ENCODE results near the gene DOCK7.
"Not testable (repeated sequence)": the region's sequence is repeated elsewhere in the genome, so short reads cannot be mapped to it uniquely, and the experiment has no call there.

DOCK7 gene

GRCh38 chr1:62693123-62693522, 4.9 kb upstream of the DOCK7 start:
- DNase-seq: no peak

GRCh38 chr1:62691062-62691844, 3.1 kb upstream of the DOCK7 start:
- no peak for DNase-seq

- DNase-seq: no peak
Measured at GRCh38 chr1:62689524-62689923, 1.3 kb upstream of the DOCK7 start.

- DNase-seq: no peak
Measured at GRCh38 chr1:62688687-62689085, 500 bp upstream of the DOCK7 start.

GRCh38 chr1:62687421-62687902, 724 bp downstream of the DOCK7 start:
- peak; percentile 51 to 59 for DNase-seq

DNA sequence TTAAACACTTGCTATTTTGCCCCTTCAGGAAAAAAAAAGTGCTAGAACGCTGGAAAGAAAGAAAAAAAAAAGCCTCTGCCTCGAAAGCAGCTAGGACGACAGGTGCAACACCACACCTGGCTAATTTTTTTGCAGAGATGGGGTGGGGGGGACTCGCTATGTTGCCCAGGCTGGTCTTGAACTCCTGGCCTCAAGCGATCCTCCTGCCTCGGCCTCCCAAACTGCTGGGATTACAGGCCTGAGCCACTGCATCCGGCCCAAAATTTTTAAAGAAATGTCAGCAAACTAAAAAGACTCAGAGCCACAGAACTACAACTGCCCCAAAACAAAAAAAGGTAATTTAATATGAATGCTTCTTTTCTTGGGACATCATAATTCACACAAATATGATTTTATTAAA, 1.4 kb downstream of the DOCK7 start:
- no peak for DNase-seq

- DNase-seq: no peak
Measured at GRCh38 chr1:62685431-62685859, 2.7 kb downstream of the DOCK7 start.

- DNase-seq: no peak
Measured at GRCh38 chr1:62682531-62682930, 5.7 kb downstream of the DOCK7 start.

DNA sequence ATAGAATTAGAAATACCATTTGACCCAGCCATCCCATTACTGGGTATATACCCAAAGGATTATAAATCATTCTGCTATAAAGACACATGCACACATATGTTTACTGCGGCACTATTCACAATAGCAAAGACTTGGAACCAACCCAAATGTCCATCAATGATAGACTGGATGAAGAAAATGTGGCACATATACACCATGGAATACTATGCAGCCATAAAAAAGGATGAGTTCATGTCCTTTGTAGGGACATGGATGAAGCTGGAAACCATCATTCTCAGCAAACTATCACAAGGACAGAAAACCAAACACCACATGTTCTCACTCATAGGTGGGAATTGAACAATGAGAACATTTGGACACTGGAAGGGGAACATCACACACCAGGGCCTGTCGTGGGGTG, 7.2 kb downstream of the DOCK7 start:
- not testable (repeated sequence) for DNase-seq

DNA sequence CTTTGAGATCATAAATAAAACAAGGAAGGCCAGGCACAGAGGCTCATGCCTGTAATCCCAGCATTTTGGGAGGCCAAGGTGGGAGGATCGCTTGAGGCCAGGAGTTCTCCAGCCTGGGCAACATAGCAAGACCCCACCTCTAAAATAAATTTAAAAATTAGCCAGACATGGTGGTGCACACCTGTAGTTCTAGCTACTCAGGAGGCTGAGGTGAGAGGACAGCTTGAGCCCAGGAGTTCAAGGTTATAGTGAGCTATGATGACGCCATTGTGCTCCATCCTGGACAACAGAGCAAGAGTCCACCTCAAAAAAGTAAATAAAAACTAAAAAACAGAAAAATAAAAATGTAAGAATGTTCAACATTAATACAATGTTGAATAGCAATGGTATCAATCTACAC, 10.4 kb downstream of the DOCK7 start:
- DNase-seq: not testable (repeated sequence)

- DNase-seq: no peak
Measured at GRCh38 chr1:62676611-62677356, 11.4 kb downstream of the DOCK7 start.

DNA sequence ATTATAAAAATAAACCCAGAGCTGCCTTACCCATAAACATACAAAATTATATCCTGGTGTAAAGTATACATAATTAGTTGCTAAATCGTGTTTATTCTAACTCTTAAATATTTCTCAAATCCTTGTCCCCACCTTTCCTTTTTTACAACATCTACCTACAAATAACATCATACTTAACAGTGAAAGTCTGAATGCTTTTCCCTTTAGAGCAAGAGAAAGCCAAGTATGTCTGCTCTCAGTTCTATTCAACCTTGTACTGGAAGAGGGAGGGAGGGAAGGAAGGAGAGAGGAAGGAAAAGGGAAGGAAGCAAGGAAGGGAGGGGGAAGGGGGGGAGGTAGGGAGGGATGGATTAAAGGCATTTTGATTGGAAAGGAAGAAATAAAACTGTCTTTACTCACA, 14.6 kb downstream of the DOCK7 start:
- no peak for DNase-seq

DNA sequence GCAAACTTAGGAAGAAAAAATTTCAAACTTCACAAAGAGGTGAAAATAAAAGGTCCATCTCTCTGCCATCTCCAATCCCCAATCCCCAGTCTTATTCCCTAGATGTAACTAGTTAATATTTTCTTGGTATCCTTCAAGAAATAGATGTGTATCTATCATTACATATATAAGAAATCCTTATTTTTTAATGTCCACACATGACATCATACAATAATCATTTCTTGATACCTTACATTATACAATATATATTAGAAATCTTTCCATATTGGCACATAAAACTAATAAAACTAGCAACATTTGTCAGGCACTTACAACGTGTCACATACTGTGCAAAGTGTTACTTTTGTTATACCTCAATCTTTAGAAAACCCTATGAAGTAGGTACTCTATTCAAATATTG, 16.2 kb downstream of the DOCK7 start:
- no peak for DNase-seq

DNA sequence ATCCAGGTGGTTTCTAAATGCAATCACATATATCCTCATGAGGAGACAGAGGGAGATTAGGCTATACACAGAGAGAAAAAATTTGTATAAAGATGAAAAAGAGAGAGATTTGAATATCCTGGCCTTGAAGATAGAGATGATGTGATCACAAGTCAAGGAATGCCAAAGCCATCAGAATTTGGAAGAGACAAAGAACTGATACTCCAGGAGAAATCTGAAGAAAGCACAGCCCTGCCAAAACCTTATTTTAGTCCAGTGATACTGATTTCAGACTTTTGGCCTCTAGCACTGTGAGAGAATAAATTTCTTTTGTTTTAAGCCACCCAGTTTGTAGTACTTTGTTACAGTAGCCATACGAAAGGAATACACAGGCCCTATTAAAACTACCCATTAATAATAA, 33.4 kb downstream of the DOCK7 start:
- DNase-seq: no peak

GRCh38 chr1:62652387-62652786, 35.8 kb downstream of the DOCK7 start:
- no peak for DNase-seq

DNA sequence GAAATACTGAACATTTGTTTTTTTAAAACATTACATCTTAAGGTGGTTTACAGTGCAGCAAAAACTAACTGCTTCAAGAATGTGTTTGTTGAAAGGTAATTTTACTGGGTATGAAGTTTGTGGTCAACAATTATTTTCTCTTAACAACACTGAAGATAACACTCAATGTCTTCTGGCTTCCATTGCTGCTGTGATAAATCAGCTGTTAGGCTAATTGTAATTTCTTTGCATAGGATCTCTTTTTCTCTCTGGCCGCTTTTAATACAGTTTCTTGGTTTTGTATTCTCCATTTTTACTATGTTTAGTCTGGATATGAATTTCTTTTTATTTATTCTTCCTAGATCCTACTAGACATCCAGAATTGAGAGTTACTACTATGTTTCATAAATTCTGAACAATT, 44.9 kb downstream of the DOCK7 start:
- no peak for DNase-seq

DNA sequence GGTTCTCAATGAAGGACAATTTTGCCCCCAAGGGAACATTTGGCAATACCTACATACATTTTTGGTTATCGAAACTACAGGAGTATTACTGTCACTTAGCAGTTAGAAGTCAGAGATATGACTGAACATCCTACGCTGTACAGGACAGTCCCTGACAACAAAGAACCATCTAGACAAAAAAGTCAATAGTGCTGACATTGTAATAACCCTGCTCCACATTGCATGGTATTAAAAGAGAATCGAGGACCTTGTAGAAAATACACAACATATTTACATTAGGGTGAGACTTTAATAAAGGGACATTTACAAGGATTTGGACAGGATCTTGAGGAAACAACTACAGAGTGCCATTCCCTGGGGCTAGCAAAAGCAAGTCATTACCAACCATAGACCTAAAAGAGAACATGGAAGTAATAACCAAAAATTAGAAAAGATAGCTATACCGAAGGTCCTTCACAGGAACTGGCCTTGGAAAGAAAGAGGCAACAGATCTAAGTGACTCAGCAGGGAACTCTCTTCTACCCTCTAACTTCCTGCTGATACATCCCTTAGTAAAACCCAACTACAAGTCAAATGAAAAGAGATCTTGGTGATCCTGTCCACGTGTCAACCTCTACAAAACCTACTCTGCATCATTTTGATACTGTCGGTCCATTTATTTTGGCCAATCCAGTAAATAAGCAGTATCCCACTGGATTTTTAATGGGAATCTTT, 50.6 kb downstream of the DOCK7 start:
- no peak for DNase-seq

DNA sequence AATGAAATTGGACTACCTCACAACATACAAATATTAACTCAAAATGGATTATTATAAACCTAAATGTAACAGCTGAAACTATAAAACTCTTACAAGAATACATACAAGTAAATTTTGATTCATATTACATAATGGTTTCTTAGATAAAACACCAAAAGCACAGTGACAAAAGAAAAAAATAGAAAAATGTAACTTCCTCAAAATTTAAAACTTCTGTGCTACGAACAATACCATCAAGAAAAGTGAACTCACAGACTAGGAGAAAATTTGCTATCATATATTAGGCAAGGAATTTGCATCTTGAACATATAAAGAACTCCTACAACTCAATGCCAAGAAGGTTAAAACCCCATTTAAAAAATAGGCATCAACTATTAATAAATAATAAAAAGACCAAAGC, 59.7 kb downstream of the DOCK7 start:
- no peak for DNase-seq

GRCh38 chr1:62625415-62625814, 62.8 kb downstream of the DOCK7 start:
- no peak for DNase-seq

- peak in 1 of 2 experiments; percentile 7 for DNase-seq
Measured at GRCh38 chr1:62621907-62622306, 66.3 kb downstream of the DOCK7 start.

DNA sequence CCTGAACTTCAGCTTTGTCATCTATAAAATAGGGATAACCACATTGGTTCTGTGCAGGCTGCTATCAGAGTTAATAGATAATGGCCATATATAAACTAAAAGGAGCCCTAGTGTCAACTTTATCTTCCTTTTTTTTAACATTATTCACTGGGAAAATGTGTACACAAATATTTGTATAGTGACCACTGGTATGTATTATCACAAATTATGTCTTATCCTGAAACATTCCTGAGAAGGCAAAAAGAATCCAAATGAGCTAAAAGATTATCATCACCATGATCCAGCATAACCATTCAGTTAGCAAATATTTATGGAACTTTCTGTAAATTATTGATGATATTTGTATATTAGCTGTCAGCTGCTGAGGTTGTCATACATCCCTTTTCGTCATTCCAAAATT, 74.3 kb downstream of the DOCK7 start:
- DNase-seq: no peak

DNA sequence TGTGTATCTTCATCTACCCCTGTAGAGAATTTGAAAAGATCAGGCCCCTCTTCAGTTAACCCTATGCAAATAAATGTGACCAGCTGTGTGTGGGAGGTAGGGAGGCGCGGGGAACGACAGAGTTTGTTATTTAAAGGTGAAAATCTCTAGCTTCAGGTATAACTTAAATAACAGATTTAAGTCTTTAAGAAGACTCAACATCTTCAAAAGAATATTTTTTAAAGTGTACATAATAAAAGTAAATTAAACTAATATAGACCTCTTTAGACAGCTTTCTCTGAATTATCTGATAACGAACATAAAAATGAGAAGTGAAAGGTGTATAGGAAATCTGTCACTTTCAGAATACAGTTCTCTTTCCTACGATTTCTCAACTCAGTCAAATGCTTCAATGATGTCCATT, 74.9 kb downstream of the DOCK7 start:
- no peak for DNase-seq

DNA sequence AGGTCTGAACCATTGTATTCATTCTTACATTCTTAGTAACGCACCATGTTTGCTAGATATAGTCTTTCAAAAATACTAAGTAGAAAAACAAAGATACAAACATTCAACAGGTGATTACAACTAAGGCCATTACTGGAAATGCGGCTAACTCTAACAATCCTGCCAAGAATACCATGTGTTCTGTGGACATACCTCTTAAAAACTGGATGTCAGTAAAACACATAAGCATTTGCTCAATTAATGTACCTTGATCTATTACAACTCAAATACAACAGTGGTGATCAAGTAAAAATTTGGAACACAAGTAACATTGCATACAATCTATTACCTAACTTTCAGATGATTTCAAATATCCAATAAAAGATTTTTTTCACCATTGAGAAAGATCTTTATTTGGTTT, 75.4 kb downstream of the DOCK7 start:
- no peak for DNase-seq

DNA sequence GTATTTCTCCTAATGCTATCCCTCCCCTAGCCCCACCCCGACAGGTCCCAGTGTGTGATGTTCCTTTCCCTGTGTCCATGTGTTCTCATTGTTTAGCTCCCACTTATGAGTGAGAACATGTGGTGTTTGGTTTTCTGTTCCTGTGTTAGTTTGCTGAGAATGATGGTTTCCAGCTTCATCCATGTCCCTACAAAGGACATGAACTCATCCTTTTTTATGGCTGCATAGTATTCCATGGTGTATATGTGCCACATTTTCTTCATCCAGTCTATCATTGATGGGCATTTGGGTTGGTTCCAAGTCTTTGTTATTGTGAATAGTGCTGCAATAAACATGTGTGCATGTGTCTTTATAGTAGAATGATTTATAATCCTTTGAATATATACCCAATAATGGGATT, 77.6 kb downstream of the DOCK7 start:
- DNase-seq: not testable (repeated sequence)

All from NCI-H446 (cell line).